Nephron progenitor cell (in vitro differentiated cells): Measurements from ENCODE around the gene TRAP1.

Source experiments
- DNase-seq: peaks from one replicate; pipeline ENCODE4 v3.0.0; 2021
- H3K27ac Mint-ChIP-seq: 2 replicates; pipeline ENCODE4 v1.8.0; 2021; ENCODE audit warnings: mild to moderate bottlenecking, moderate library complexity, mixed read lengths
- H3K27me3 Mint-ChIP-seq: 2 replicates; pipeline ENCODE4 v1.8.0; 2021; ENCODE audit warnings: mild to moderate bottlenecking, low read depth, mixed read lengths; ENCODE audit not compliant: poor library complexity
- H3K36me3 Mint-ChIP-seq: 2 replicates; pipeline ENCODE4 v1.8.0; 2021; ENCODE audit warnings: low read depth, mixed read lengths
- H3K4me1 Mint-ChIP-seq: 2 replicates; pipeline ENCODE4 v1.8.0; 2021; ENCODE audit warnings: mixed read lengths
- H3K4me3 Mint-ChIP-seq: 2 replicates; pipeline ENCODE4 v1.8.0; 2021; ENCODE audit warnings: mild to moderate bottlenecking, moderate library complexity, mixed read lengths
- H3K9me3 Mint-ChIP-seq: 2 replicates; pipeline ENCODE4 v1.8.0; 2021; ENCODE audit warnings: mild to moderate bottlenecking, moderate library complexity, mixed read lengths
- CTCF ChIP-seq: fragments of 200-600 bp; sonication (generic); IDR thresholded peaks from 2 replicates; pipeline ENCODE4 v1.5.0; 2021; ENCODE audit warnings: antibody characterized with exemption

The TRAP1 gene

GRCh38 chr16:3652373-3653195, 64.7 kb downstream of the TRAP1 start:
- no peaks in the 10 kb centered on the region for H3K27me3 Mint-ChIP-seq
- no peak for DNase-seq
- TF ChIP-seq CTCF = no peak
- peaks cover 8% of the 10 kb centered on the region for H3K4me1 Mint-ChIP-seq
- no peaks in the 10 kb centered on the region for H3K9me3 Mint-ChIP-seq
- no peak overlapping the region for H3K27ac Mint-ChIP-seq
- H3K36me3 Mint-ChIP-seq = peaks cover 55% of the 10 kb centered on the region
- no peak overlapping the region for H3K4me3 Mint-ChIP-seq

GRCh38 chr16:3651461-3652372, 65.6 kb downstream of the TRAP1 start:
- Mint-ChIP-seq H3K9me3 (no peaks in the 10 kb centered on the region), H3K36me3 (peaks cover 48% of the 10 kb centered on the region), H3K4me3 (no peak overlapping the region), H3K27ac (peak overlapping the region; percentile 42), H3K27me3 (no peaks in the 10 kb centered on the region), H3K4me1 (peaks cover 11% of the 10 kb centered on the region)
- no peak for DNase-seq
- no peak for TF ChIP-seq CTCF

- no peaks in the 10 kb centered on the region for H3K9me3 Mint-ChIP-seq
- H3K4me3 Mint-ChIP-seq = no peak overlapping the region
- no peaks in the 10 kb centered on the region for H3K27me3 Mint-ChIP-seq
- peaks cover 21% of the 10 kb centered on the region for H3K4me1 Mint-ChIP-seq
- H3K36me3 Mint-ChIP-seq = peaks cover 47% of the 10 kb centered on the region
- no peak for DNase-seq
- TF ChIP-seq CTCF = no peak
- peak overlapping the region; percentile 54 for H3K27ac Mint-ChIP-seq
Observed at GRCh38 chr16:3650631-3651265, 66.6 kb downstream of the TRAP1 start.

GRCh38 chr16:3646348-3646920, 70.9 kb downstream of the TRAP1 start:
- Mint-ChIP-seq H3K4me3 (peak overlapping the region; percentile 2), H3K27ac (peak overlapping the region; percentile 90), H3K9me3 (no peaks in the 10 kb centered on the region), H3K4me1 (peaks cover 35% of the 10 kb centered on the region), H3K27me3 (no peaks in the 10 kb centered on the region), H3K36me3 (peaks cover 27% of the 10 kb centered on the region)
- no peak for DNase-seq
- TF ChIP-seq CTCF = no peak

- Mint-ChIP-seq H3K27me3 (no peaks in the 10 kb centered on the region), H3K4me1 (peaks cover 35% of the 10 kb centered on the region), H3K4me3 (peak overlapping the region; percentile 53), H3K27ac (peak overlapping the region; percentile 90), H3K9me3 (no peaks in the 10 kb centered on the region), H3K36me3 (peaks cover 21% of the 10 kb centered on the region)
- DNase-seq = peak; percentile 64
- no peak for TF ChIP-seq CTCF
Observed at GRCh38 chr16:3645504-3646347, 71.6 kb downstream of the TRAP1 start.
